ENCODE data around the gene LGR6. TPM values are rescaled to one million over a fixed set of nuclear protein-coding genes. Genes with fewer than 3 reads are reported as not detected.

Gene LGR6
- total RNA-seq, 1 experiment from 2014 or later: 1.0 TPM

DNA sequence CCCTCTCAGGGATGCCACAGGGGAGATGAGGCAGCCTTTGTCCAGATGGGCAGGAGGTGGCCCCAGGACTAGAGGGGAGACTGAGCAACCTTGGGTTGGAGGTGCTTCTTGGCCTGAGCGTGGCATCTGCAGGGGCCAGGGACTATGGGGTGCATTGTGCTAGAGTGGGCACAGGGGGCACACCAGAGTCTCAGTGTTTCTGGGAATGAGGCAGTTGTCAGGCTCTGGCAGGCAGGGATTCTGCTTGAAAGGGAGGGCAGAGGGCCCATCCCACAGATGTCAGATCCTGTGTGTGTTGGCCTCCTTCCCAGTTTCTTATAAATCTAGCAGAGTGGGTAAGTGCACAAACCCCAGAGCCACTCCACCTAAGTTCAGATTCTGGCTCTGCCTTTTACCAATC lies 13.7 kb downstream of the LGR6 start:
- H3K23ac ChIP-seq (ENCODE audit: insufficient read length, low read depth, low read length): no peak overlapping the region
- H3K79me2 ChIP-seq (ENCODE audit: insufficient read depth, low read length): no peaks in the 10 kb centered on the region
- TF ChIP-seq CTCF (conservative IDR thresholded peaks at IDR 0.05): peak; percentile 45; the same call in 2 of the 3 replicates
- no peak overlapping the region for H2BK20ac ChIP-seq (ENCODE audit: low read depth, low read length, poor library complexity, severe bottlenecking)
- no peak for DNase-seq
- no peak overlapping the region for H4K5ac ChIP-seq (ENCODE audit: insufficient read length, low read depth, low read length)
- H3T11ph ChIP-seq (ENCODE audit: low read length): no peak overlapping the region
- no peaks in the 10 kb centered on the region for H3K9me3 ChIP-seq (ENCODE audit: control insufficient read depth, low read depth, low read length)
- no peak overlapping the region for H2BK5ac ChIP-seq (ENCODE audit: insufficient read length, low read length)
- H3K36me3 Mint-ChIP-seq (ENCODE audit: insufficient read depth in 1 of 3, low read depth in 3 of 3): no peaks in the 10 kb centered on the region
- no peak overlapping the region for H3K27ac Mint-ChIP-seq
- no peak overlapping the region for H4K91ac ChIP-seq (ENCODE audit: insufficient read length, low read depth, low read length)
- H3K4me3 Mint-ChIP-seq: no peak overlapping the region
- no CpG with 5 or more reads among the region's 1 CpG for WGBS (ENCODE audit: extremely low coverage, insufficient read length, low lambda C conversion rate)
- no peaks in the 10 kb centered on the region for H3K27me3 ChIP-seq (ENCODE audit: insufficient read depth, low read length)
- H2BK12ac ChIP-seq (ENCODE audit: insufficient read length, low read depth, low read length): no peak overlapping the region
- no peak overlapping the region for H2BK120ac ChIP-seq (ENCODE audit: low read depth, low read length, poor library complexity, severe bottlenecking)
- H3K23me2 ChIP-seq (ENCODE audit: insufficient read length, low read depth, low read length, poor library complexity, severe bottlenecking): no peaks in the 10 kb centered on the region
- H2AK5ac ChIP-seq (ENCODE audit: insufficient read length, low read length): no peak overlapping the region
- H3K56ac ChIP-seq (ENCODE audit: insufficient read length, low read depth, low read length): no peak overlapping the region
- no peaks in the 10 kb centered on the region for H4K20me1 ChIP-seq (ENCODE audit: control insufficient read depth, insufficient read depth, insufficient read length)
- no peak overlapping the region for H3K18ac ChIP-seq (ENCODE audit: insufficient read length, low read depth, low read length)
- no peak overlapping the region for H3K4ac ChIP-seq (ENCODE audit: low read depth, low read length)
- H2AFZ ChIP-seq (ENCODE audit: low read length): no peak overlapping the region
- H3K79me1 ChIP-seq (ENCODE audit: insufficient read depth, low read depth, low read length, poor library complexity, severe bottlenecking): no peaks in the 10 kb centered on the region
- H3K4me1 ChIP-seq (ENCODE audit: insufficient read depth, low read length): no peaks in the 10 kb centered on the region
- peaks cover 0 to 10% of the 10 kb centered on the region in 2 experiments; a peak in 3 of 4 replicates for H3K4me1 Mint-ChIP-seq
- H3K27ac ChIP-seq (ENCODE audit: insufficient read length, low read depth, low read length): no peak overlapping the region
- H3K14ac ChIP-seq (ENCODE audit: insufficient read depth, low read length): no peak overlapping the region
- H2BK15ac ChIP-seq (ENCODE audit: low read depth, low read length): no peak overlapping the region
- H3K9me3 Mint-ChIP-seq: no peaks in the 10 kb centered on the region
- H3K27me3 Mint-ChIP-seq (ENCODE audit: low read depth): peaks cover 5% of the 10 kb centered on the region; the same call in 1 of the 2 replicates
- H4K8ac ChIP-seq (replicated peaks; ENCODE audit: insufficient read length, low read depth, low read length): no peak overlapping the region
- no peak overlapping the region for H3K9ac ChIP-seq (ENCODE audit: extremely low read depth, insufficient read length, low read length)
- no peak overlapping the region for H3K4me2 ChIP-seq (ENCODE audit: insufficient read depth, insufficient read length, low read length)

Measured in H9 (cell line).